GM23248 (cell line): ENCODE results near the gene ARSK.

ENCODE experiments used
- EZH2 ChIP-seq: fragments of 200-600 bp; sonication (generic); IDR thresholded peaks from 2 replicates; pipeline ENCODE4 v1.6.1; 2018; ENCODE audit warnings: antibody characterized with exemption, mild to moderate bottlenecking; ENCODE audit not compliant: insufficient read depth, poor library complexity, severe bottlenecking
- EZH2phosphoT487 ChIP-seq: fragments of 200-600 bp; sonication (generic); IDR thresholded peaks from 2 replicates; pipeline ENCODE4 v1.6.1; 2018; ENCODE audit warnings: antibody characterized with exemption, moderate library complexity, mild to moderate bottlenecking, low read depth; ENCODE audit not compliant: insufficient read depth

DNA sequence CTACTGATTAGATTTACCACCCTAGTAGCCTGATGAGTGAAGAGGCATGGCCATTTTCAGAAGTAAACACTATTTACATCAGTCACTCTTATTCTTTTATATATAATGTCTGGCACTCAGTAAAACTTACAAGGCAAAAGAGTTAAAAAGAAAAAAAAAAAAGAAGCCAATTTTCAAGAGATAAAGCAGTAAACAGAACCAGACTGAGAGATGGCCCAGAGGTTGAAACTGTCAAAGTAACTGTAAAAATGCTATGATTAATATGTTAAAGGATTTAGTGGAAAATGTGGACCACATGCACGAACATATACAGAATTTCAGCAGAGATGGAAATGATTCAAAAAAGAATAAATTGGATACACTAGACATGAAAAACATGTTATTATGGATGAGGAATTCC is 58.6 kb downstream of the ARSK start:
- TF ChIP-seq EZH2phosphoT487 (no peak), EZH2 (no peak)
